Gastrocnemius medialis (tissue), 4 donors: ENCODE measurements around the gene AVL9. TPM values are rescaled to one million over a fixed set of nuclear protein-coding genes. Genes with fewer than 3 reads are reported as not detected.
"Not testable (repeated sequence)": the region's sequence is repeated elsewhere in the genome, so short reads cannot be mapped to it uniquely, and the experiment has no call there.

Experiments
- ATAC-seq, 2 donors: fragments of 150-250 bp; one replicate each; pipeline ENCODE4 v1.9.1; 2016
- DNase-seq, 2 donors: peaks; one replicate each; pipeline ENCODE4 v3.0.0-alpha.2; 2019
- H3K27ac ChIP-seq, 4 donors: fragments of 200-600 bp; sonication (generic); 1 replicate in 1 of 4; 2 replicates in 3 of 4; pipeline ENCODE4 v1.5.1; 2016 to 2018; ENCODE audit warnings: mild to moderate bottlenecking in 2 of 4, moderate library complexity in 1 of 4
- H3K27me3 ChIP-seq, 3 donors: fragments of 200-600 bp; sonication (generic) in 2 of 3; 1 replicate in 1 of 3; 2 replicates in 2 of 3; pipeline versions ENCODE4 v1.5.1 to v1.6.0; 2016 to 2019; ENCODE audit warnings: mild to moderate bottlenecking in 1 of 3, moderate library complexity in 1 of 3
- H3K36me3 ChIP-seq, 2 donors: fragments of 200-600 bp; sonication (generic) in 1 of 2; one replicate each; pipeline ENCODE4 v1.5.1; 2017 to 2018
- H3K4me1 ChIP-seq, 2 donors: fragments of 200-600 bp; sonication (generic) in 1 of 2; one replicate each; pipeline ENCODE4 v1.5.1; 2016 to 2017; ENCODE audit warnings: mild to moderate bottlenecking in 2 of 2
- H3K4me3 ChIP-seq, 4 donors: fragments of 200-600 bp; sonication (generic) in 3 of 4; 1 replicate in 1 of 4; 2 replicates in 3 of 4; pipeline ENCODE4 v1.5.1; 2016 to 2019; ENCODE audit warnings: mild to moderate bottlenecking in 2 of 4
- H3K9me3 ChIP-seq, 3 donors: fragments of 200-600 bp; sonication (generic) in 2 of 3; 1 replicate in 1 of 3; 2 replicates in 2 of 3; pipeline ENCODE4 v1.5.1; 2016 to 2019
- POLR2A ChIP-seq, 2 donors: fragments of 450-650 bp; IDR thresholded peaks; one replicate each; pipeline ENCODE4 v1.6.1; 2017; ENCODE audit warnings: antibody characterized with exemption in 2 of 2, mild to moderate bottlenecking in 2 of 2, moderate library complexity in 2 of 2
- in situ Hi-C, 4 donors: fragments of 200-750 bp; cut with MboI; loops; one replicate each; pipeline versions ENCODE4 v1.15.0 to v1.8.0; 2017; ENCODE audit warnings: low sequenced_read_pairs in 4 of 4
- intact Hi-C: fragments of 100-400 bp; cut with DNase I; formaldehyde crosslinking; loops from one replicate; pipeline ENCODE4 v1.15.1; 2023; ENCODE audit warnings: low total_unique reads
- total RNA-seq, 4 donors: library from RNA; depleted of rRNA; stranded (reverse); fragments of >200 nt; gene quantifications; one replicate each; pipeline versions ENCODE4 v1.1.0 to v1.2.3, GENCODE V29; 2016
- TF ChIP-seq, protein P1 (sequence below), 5 experiments: fragments of 450-650 bp in 3 of 5; fragments of 200-600 bp in 2 of 5; sonication (generic) in 2 of 5; IDR thresholded peaks in 4 of 5; conservative IDR thresholded peaks in 1 of 5; 1 replicate in 4 of 5; 2 replicates in 1 of 5; pipeline ENCODE4 v1.5.1; 2016 to 2019; ENCODE audit warnings: antibody characterized with exemption in 5 of 5, mild to moderate bottlenecking in 3 of 5, moderate library complexity in 3 of 5

Gene AVL9
- total RNA-seq, 4 donors from 2014 or later = 22.3 to 27.6 (median 25.5) TPM

DNA sequence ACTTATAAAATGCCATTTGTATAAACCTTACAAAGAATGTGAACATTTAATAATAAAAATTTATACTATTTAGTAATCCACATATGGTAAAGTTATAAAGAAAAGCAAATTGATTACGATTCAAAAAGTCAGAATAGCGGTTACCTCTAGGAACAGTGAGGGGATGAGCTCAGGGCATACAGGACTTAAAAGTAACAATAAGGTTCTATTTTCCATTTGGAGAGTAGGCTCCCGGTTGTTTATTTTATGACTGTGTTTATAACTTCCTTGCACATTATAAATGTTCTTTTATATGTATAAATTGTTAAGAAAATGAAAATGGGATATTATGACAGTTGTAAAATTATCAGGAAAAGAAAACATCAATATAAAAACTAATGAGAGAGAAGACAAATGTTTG lies 135.7 kb downstream of the AVL9 start:
- Histone ChIP-seq H3K27me3 (no peaks in the 10 kb centered on the region), H3K27ac (no peak overlapping the region), H3K4me1 (no peaks in the 10 kb centered on the region), H3K4me3 (no peak overlapping the region), H3K36me3 (no peaks in the 10 kb centered on the region), H3K9me3 (no peaks in the 10 kb centered on the region)
- ATAC-seq (no peak), DNase-seq (no peak)
- TF ChIP-seq, protein P1, sequence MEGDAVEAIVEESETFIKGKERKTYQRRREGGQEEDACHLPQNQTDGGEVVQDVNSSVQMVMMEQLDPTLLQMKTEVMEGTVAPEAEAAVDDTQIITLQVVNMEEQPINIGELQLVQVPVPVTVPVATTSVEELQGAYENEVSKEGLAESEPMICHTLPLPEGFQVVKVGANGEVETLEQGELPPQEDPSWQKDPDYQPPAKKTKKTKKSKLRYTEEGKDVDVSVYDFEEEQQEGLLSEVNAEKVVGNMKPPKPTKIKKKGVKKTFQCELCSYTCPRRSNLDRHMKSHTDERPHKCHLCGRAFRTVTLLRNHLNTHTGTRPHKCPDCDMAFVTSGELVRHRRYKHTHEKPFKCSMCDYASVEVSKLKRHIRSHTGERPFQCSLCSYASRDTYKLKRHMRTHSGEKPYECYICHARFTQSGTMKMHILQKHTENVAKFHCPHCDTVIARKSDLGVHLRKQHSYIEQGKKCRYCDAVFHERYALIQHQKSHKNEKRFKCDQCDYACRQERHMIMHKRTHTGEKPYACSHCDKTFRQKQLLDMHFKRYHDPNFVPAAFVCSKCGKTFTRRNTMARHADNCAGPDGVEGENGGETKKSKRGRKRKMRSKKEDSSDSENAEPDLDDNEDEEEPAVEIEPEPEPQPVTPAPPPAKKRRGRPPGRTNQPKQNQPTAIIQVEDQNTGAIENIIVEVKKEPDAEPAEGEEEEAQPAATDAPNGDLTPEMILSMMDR (IDR thresholded peaks at IDR 0.05 in 4 of 5, conservative IDR thresholded peaks at IDR 0.05 in 1 of 5) = no peak
- no peak for TF ChIP-seq POLR2A (IDR thresholded peaks at IDR 0.05)
- intact Hi-C loops = no loop called here
- in situ Hi-C loops = no loop called here

DNA sequence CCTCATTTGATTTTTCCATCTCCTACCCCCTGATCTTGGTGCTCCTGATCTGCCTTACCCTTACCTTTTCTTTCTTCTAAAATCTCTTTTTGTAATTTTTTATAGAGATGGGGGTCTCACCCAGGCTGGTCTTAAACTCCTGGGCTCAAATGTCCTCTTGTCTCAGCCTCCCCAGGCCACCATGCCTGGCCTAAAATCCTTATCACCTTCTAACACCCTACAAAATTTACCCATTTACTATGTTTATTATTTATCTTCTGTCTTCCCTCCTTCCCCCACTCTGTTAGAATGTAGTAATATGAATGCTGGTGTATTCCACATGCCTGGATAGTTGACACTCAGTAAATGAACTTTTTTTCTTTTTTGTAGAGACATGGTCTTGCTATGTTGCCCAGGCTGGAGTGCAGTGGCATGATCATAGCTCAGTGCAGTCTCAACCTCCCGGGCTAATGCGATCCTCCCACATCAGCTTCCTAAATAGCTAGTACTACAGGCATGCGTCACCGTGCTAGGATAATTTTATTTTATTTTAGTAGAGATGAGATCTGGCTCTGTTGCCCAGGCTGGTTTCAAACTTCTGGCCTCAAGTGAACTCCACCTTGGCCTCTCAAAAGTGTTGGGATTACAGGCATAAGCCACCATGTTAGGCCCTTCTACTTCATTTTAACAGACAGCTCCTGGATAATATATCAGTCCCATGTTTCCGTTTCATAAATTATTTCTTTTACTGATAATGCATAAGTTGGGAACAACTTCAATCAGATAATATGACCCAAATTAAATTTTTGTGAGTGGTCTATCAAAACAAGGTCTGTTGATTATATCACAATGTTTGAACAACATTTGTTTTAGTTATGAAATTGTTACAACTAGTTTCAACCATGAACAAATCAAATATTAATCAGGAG lies 136.6 kb downstream of the AVL9 start:
- H3K36me3 ChIP-seq, H3K4me1 ChIP-seq, DNase-seq, intact Hi-C loops, H3K9me3 ChIP-seq, H3K4me3 ChIP-seq, in situ Hi-C loops, H3K27ac ChIP-seq, H3K27me3 ChIP-seq, ATAC-seq: not testable (repeated sequence)

DNA sequence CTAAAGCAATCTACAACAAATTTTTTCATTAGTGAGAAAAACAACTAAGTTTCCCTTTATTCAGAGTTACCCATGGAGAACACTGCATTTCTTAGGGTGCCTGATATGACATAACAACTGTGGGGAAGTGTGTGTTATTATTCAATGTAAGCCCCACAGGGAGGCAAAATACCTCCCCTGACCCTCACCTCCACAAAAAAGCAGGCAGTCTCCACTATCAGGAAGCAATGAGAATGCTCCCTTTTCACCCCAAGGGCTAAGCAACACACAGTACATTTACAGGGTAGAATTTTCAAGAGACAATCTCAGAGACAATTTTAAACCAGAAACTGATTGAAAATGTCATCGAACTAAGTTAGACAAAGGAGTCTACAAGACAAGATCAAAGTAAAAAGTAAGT lies 138.2 kb downstream of the AVL9 start:
- in situ Hi-C loops, ATAC-seq, intact Hi-C loops: not testable (repeated sequence)

DNA sequence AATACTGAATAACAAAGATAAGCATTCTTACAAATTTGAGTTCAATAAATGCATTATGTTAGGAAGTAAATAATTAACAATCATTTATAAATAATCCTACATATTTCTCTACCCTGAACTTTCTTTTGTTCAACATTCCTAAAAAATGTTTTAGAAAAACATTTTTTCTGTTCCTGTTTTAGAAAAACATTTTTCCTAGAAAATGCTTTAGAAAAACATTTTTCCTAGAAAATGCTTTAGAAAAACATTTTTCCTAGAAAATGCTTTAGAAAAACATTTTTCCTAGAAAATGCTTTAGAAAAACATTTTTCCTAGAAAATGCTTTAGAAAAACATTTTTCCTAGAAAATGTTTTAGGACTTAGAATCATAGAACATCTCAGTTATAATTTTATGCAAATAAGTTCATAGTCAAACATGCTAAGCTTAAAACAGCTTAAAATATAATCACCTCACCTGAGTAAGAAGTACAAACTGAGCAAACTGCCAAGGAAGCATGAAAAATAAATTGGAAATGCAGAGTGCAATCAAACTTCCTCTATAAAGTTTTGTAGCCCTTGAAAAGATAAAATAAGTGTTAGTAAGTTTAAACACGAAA lies 139.6 kb downstream of the AVL9 start:
- H3K4me1 ChIP-seq, H3K4me3 ChIP-seq, H3K27ac ChIP-seq, intact Hi-C loops, H3K9me3 ChIP-seq, H3K27me3 ChIP-seq, in situ Hi-C loops, ATAC-seq, DNase-seq, H3K36me3 ChIP-seq: not testable (repeated sequence)

More for the DNA sequence above, 138.2 kb downstream of the AVL9 start:
- H3K27ac ChIP-seq, DNase-seq, H3K4me1 ChIP-seq, H3K27me3 ChIP-seq, H3K4me3 ChIP-seq, H3K9me3 ChIP-seq, H3K36me3 ChIP-seq: not testable (repeated sequence)

DNA sequence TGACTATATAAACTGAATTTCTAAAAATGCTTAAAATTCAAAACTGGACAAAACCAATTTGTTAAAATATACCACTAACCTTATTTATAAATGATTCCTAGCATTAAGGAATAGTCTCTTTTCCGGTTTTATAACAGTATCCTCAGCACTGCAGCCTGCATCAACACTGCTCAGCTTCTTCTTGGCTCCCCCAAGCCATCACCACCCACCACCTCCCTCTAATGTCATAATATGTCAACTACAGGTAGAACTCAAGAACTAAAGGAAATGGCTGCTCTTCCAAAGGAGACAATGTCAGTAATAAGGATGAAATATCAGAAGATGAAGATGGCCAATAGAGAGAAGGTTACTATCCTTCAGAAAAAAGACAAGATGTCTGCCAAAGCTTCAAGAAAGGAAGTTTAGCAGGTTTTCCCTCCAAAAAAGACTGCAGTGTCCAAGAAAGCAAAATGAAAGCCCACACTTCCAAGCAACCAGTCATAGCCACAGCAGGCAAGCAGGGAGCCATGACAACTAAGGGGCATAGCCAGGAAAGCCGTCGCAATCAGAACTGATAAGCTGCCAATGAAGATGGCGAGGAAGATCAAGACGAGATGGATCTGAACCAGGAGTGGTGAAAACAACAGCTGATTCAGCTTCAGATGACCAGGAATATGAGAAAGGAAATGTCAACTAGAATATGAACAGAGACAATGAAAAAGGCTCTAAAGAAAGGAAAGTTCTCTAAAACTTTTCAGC lies 141.6 kb downstream of the AVL9 start:
- DNase-seq, in situ Hi-C loops, H3K9me3 ChIP-seq, H3K4me3 ChIP-seq, H3K4me1 ChIP-seq, H3K27me3 ChIP-seq, H3K36me3 ChIP-seq, H3K27ac ChIP-seq, intact Hi-C loops, ATAC-seq: not testable (repeated sequence)

DNA sequence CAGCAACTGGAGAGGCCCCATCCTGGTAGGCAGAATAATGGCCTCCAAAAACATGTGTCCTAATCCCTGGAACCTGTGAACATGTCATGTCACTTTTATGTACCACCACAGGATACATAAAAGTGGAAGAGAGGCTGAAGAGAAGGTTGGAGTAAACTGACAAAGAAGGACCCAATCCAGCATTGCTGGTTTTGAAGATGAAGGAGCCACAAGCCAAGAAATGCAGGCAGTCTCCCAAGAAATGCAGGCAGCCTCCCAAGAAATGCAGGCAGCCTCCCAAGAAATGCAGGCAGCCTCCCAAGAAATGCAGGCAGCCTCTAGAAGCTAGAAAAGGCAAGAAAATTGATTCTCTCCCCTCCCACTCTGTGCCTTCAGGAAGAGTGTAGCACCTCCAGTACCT lies 142.3 kb downstream of the AVL9 start:
- H3K4me1 ChIP-seq, H3K4me3 ChIP-seq, in situ Hi-C loops, ATAC-seq, H3K27ac ChIP-seq, H3K36me3 ChIP-seq, intact Hi-C loops, H3K9me3 ChIP-seq, DNase-seq, H3K27me3 ChIP-seq: not testable (repeated sequence)

Other genes with a start within 250 kb of the AVL9 start
- 10 to 100 TPM; 11.7 to 28.7 (median 14.8) TPM for gene LSM5, start 5.1 kb upstream of the AVL9 start, total RNA-seq